ENCODE measurements around the gene ING2. TPM values are rescaled to one million over a fixed set of nuclear protein-coding genes. Genes with fewer than 3 reads are reported as not detected.

The ING2 gene
- total and polyA plus RNA-seq, 12 donors = 18.9 to 119 (median 43.6) TPM

DNA sequence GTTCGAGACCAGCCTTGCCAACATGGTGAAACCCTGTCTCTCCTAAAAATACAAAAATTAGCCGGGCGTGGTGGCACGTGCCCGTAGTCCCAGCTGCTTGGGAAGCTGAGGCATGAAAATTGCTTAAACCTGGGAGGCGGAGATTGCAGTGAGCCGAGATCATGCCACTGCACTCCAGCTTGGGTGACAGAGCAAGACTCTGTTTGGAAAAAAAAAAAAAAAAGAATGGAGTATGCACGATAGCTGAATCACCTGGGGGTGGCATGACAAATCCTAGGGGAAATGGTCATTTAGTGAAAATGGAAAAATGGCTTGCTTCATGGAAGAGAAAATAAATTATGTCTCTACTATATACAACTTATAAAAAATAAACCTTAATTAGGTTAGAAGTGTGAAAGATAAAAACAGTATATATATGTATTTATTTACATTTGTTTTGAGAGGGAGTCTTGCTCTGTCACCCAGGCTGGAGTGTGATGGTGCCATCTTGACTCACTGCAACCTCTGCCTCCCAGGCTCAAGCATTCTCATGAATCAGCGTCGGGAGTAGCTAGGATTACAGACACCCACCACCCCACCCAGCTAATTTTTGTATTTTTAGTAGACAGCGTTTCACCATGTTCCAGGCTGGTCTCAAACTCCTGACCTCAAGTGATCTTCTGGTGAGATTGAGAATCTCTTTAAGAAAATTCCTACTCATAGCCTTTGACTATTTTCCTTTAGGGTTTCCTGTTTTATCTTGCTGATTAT lies 19.3 kb upstream of the ING2 start:
- no peaks in the 10 kb centered on the region for H3K27me3 ChIP-seq
- intact Hi-C loops (cut with DNase I) = no loop called here
- H3K9me3 ChIP-seq (replicated peaks in 1 of 3) = no peaks in the 10 kb centered on the region
- TF ChIP-seq, protein P1, sequence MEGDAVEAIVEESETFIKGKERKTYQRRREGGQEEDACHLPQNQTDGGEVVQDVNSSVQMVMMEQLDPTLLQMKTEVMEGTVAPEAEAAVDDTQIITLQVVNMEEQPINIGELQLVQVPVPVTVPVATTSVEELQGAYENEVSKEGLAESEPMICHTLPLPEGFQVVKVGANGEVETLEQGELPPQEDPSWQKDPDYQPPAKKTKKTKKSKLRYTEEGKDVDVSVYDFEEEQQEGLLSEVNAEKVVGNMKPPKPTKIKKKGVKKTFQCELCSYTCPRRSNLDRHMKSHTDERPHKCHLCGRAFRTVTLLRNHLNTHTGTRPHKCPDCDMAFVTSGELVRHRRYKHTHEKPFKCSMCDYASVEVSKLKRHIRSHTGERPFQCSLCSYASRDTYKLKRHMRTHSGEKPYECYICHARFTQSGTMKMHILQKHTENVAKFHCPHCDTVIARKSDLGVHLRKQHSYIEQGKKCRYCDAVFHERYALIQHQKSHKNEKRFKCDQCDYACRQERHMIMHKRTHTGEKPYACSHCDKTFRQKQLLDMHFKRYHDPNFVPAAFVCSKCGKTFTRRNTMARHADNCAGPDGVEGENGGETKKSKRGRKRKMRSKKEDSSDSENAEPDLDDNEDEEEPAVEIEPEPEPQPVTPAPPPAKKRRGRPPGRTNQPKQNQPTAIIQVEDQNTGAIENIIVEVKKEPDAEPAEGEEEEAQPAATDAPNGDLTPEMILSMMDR (IDR thresholded peaks at IDR 0.05) = no peak
- TF ChIP-seq POLR2A (IDR thresholded peaks at IDR 0.05) = no peak
- H3K4me3 ChIP-seq = no peak overlapping the region
- H3K36me3 ChIP-seq (replicated peaks in 1 of 2) = no peaks in the 10 kb centered on the region
- WGBS, 4 donors = 80 to 89% (median 83%) methylated on average over 11 of the region's 11 CpGs
- H3K27ac ChIP-seq = no peak overlapping the region
- no peak for DNase-seq
- H3K4me1 ChIP-seq (replicated peaks in 1 of 2) = no peaks in the 10 kb centered on the region

- Histone ChIP-seq H3K4me3 (no peak overlapping the region), H3K27ac (no peak overlapping the region), H3K27me3 (no peaks in the 10 kb centered on the region), H3K9me3 (replicated peaks in 1 of 3) (no peaks in the 10 kb centered on the region), H3K36me3 (replicated peaks in 1 of 2) (peaks cover 0 to 8% of the 10 kb centered on the region in 2 donors), H3K4me1 (replicated peaks in 1 of 2) (no peaks in the 10 kb centered on the region)
- DNase-seq = no peak
- TF ChIP-seq POLR2A (IDR thresholded peaks at IDR 0.05) = no peak
- TF ChIP-seq, protein P1 (IDR thresholded peaks at IDR 0.05) = no peak
- intact Hi-C loops (cut with DNase I) = no loop called here
- WGBS, 4 donors = 82 to 95% (median 94%) methylated on average over 3 of the region's 3 CpGs
Observed at GRCh38 chr4:183492791-183493222, 12.1 kb upstream of the ING2 start.

GRCh38 chr4:183493246-183493645 lies 11.6 kb upstream of the ING2 start:
- intact Hi-C loops (cut with DNase I) = no loop called here
- no peaks in the 10 kb centered on the region for H3K9me3 ChIP-seq (replicated peaks in 1 of 3)
- no peak for TF ChIP-seq POLR2A (IDR thresholded peaks at IDR 0.05)
- TF ChIP-seq, protein P1 (IDR thresholded peaks at IDR 0.05) = no peak
- H3K27me3 ChIP-seq = no peaks in the 10 kb centered on the region
- DNase-seq = no peak
- peaks cover 0 to 8% of the 10 kb centered on the region in 2 donors for H3K36me3 ChIP-seq (replicated peaks in 1 of 2)
- whole genome bisulfite sequencing, 4 donors = 93 to 97% (median 94%) methylated on average over 3 of the region's 3 CpGs
- no peak overlapping the region for H3K4me3 ChIP-seq
- no peaks in the 10 kb centered on the region for H3K4me1 ChIP-seq (replicated peaks in 1 of 2)
- H3K27ac ChIP-seq = no peak overlapping the region

GRCh38 chr4:183495184-183495583 lies 9.7 kb upstream of the ING2 start:
- peaks cover 0 to 8% of the 10 kb centered on the region in 2 donors for H3K36me3 ChIP-seq (replicated peaks in 1 of 2)
- H3K27me3 ChIP-seq = no peaks in the 10 kb centered on the region
- H3K4me3 ChIP-seq = no peak overlapping the region
- intact Hi-C loops (cut with DNase I) = no loop called here
- H3K27ac ChIP-seq = no peak overlapping the region
- H3K9me3 ChIP-seq (replicated peaks in 1 of 3) = no peaks in the 10 kb centered on the region
- peaks cover 4 to 11% of the 10 kb centered on the region in 2 donors for H3K4me1 ChIP-seq (replicated peaks in 1 of 2)
- DNase-seq = no peak
- 72 to 80% (median 77%) methylated on average over 3 of the region's 3 CpGs for WGBS, 4 donors
- TF ChIP-seq, protein P1 (IDR thresholded peaks at IDR 0.05) = no peak
- TF ChIP-seq POLR2A (IDR thresholded peaks at IDR 0.05) = no peak
